ENCODE results near the gene SLC10A3.

- TF ChIP-seq POLR2A (IDR thresholded peaks at IDR 0.05; ENCODE audit: control extremely low read depth in 1 of 2, low read depth in 2 of 2, low read length in 2 of 2) (no peak), CBX5 (IDR thresholded peaks at IDR 0.05; ENCODE audit: low read depth, low read length) (no peak)
Measured at GRCh38 chrX:154472685-154473632, 17.5 kb downstream of the SLC10A3 start.

Data from H1 (cell line).